ENCODE data around the gene MYRF. TPM values are rescaled to one million over a fixed set of nuclear protein-coding genes. Genes with fewer than 3 reads are reported as not detected.

MYRF gene
- total RNA-seq, 1 donor from 2014 or later, result 1.2 TPM

DNA sequence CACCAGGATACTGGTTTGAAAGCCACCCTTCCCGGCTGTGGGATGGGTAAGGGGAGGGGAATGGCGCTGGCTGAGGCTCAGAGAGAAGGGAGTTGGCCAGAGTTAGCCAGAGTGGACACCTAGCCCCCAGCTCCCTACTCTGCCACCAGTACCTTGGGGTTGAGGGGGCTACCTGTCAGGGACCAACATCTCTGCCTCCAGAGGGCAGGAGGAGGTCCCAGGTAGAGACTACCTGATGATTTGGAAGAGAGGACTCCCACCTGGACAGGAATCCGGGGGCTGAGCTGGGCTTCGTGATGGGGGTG is 3.7 kb downstream of the MYRF start:
- intact Hi-C loops (cut with micrococcal nuclease), result no loop called here

DNA sequence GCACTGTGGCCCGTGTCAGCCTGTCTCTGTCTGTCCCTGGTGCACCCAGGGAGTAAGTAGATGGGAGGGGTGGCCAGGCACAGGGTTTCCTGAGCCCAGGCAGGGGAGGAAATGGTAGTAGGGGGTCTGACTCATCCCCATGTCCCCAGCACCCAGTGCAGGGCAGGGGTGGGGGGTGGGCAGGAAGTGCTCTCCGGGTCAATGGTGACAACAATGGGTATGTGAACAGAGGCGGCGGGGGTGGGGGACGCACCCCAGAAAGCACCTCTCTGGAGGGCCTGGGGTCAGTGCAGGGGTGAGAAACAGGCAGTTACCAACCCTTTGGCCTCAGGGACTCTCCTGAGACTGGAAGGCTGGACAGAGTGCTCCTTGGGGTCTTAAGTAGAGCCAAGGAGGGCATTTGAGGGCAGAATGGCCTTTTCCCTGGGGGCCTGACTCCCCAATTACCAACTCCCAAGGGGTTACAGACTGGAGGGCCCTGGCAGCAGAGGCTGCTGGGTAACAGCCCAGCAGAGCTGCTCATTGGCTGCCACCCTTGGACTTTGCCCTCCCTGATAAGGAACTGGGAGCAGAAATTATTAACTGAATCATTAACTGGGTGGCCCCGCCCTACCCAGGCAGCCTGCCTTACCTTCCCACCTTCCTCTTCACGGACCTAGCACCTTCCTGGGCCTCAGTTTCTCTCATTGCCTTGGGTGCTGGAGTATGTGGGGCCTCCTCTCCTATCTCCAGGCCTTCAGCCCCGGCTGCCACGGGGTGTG is 4.2 kb downstream of the MYRF start:
- intact Hi-C loops (cut with micrococcal nuclease), result no loop called here

DNA sequence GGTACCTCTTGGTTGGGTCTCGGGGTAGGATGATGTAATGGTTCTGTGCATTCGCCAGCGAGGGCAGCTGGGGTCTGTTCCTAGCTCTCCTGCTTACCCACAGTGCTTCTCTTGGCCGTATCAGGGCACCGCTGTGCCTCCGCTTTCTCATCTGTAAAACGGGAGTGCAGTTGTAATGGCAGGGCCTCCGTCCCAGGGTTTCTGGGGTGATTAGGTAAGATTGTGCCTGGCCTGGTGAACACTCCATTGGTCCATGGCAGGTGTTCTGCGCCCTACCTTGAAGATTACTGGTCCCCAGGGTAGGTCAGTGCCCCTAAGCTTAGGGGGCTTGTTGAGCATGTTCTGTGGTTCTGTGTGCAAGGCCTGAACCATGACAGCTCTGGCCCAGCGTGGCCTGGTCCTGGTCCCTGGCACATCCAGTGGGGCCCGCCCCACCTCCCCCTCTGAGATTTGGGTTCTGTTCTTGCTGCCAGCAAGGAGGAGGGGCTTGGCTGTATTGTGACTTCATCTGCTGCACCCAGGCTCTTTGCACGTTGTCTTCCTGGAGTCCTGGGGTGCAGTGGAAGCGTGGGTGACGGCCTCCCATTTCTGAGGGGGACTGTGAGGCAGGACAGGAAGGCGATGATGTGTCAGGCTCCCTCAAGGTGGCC is 4.9 kb downstream of the MYRF start:
- intact Hi-C loops (cut with micrococcal nuclease), result no loop called here

DNA sequence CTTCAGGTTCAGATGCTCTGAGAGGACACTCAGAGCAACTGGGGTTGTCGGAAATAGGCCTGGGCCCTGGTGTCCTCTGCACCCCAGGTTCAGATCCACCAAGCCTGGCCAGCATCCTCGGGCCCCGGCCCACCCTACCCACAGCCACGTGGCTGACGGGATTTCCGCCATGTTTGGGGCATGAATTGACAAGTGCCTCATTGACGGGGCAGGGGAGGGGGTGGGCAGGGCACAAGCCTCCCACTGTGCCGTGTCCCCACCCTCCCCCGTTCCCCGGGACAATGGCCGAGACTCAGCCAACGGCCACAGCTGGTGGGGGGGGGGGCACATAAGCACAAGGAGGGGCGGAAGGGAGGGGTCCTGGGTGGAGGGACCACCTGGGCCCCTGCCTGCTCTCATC is 8.5 kb downstream of the MYRF start:
- intact Hi-C loops (cut with micrococcal nuclease), result no loop called here

DNA sequence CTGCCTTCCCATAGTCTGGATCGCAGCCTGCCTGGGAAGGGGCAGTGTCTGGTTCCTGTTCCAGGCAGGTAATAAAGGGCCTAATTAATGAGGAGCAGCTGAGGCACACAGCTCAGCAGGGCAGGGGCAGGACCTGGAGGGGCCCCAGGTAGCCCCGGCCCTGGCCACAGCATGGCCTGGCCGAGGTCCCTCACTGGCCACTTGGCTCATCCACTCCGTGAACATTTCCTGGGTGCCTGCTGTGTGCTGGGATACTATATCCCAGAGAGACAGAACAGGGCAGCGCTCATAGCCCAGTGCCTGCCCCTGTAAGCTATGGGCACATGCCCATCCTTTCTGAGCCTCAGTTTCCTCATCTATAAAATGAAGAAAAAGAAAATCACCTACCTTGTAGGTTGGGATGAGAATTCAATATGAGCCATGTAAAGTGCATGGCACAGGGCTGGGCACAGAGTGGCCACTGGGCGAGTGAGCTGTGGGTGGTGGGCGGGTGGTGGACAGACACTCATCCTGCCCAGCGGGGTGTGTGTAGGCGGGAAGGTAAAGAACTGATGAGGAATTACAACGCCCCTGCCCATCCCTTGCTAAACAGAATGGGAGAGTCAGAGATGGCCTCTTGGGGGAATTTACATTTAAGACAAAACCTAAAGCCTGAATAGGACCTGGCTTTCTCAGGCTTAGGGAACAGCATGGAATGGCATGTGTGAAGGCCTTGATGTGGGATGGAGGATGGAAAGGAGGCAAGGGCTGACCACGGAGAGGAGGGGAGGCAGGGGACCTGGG is 9.2 kb downstream of the MYRF start:
- intact Hi-C loops (cut with micrococcal nuclease), result no loop called here

DNA sequence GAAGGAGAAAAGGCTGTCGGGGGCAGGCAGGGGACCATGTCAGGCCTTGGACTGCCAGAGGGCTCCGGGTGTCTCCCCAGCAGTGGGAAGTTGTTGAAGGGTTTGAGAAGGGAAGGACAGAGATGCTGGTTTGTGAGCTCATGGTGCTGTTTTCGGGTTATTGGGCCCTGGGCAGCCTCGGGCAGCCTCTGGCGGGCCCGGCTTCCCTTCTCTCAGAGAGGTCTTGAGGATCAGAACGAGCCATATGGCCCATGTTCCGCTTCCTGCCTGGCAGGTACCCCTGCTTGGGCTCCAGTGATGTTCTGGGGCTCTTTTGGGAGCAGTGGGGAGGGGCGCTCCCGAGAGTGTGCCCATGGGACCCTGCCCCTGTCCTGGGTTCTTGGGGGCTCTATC is 9.8 kb downstream of the MYRF start:
- intact Hi-C loops (cut with micrococcal nuclease), result no loop called here

DNA sequence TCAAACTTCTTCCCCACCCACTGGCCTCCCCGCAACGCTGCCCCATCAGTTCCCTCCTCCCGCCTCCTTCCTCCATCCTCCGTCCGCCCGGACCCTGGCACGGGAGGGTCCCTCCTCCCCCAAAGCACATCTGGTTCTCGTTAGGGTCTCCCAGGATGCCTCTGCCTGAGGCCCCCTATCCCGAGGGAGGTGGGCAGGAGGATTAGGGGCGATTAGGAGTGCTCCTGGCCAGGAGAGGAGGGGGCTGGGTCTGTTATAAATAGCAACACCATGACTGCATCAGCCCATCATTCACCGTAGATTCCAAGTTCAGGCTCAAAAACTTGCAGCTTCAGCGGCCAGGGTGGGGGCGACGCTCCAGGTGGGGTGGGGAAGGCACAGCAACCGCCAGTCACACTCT is 10.4 kb downstream of the MYRF start:
- intact Hi-C loops (cut with micrococcal nuclease), result no loop called here

DNA sequence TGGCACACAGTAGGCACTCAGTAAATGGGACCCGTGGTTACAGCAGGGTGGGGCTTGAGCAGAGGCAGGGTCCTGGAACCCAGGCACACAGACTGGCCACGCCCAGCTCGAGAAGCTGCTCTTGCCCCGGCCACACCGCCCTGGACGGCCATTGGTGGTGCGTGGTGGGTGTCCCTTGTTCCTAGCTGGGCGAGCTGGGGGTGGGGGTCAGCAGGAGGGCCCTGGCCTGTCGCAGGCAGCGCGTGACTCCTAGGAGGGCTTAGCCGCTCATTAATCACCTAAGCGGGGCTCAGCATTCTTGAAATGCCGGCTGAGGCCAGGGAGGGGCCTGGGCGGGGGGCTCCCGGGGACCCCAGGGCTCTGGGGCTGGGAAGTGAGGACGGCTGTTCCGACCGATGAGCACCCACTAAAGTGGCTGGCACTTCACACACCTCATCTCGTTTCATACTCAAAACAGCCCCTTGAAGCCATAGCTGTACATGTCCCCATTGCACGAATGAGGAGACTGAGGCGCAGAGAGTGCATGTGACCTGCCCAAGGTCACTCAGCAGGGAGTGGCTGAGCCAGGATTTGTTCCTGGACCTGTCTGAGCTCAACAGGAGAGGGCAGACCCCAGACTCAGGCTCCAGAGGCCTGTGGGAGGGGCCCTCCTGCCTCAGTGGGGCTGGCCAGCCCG is 11.6 kb downstream of the MYRF start:
- intact Hi-C loops (cut with micrococcal nuclease), result no loop called here

DNA sequence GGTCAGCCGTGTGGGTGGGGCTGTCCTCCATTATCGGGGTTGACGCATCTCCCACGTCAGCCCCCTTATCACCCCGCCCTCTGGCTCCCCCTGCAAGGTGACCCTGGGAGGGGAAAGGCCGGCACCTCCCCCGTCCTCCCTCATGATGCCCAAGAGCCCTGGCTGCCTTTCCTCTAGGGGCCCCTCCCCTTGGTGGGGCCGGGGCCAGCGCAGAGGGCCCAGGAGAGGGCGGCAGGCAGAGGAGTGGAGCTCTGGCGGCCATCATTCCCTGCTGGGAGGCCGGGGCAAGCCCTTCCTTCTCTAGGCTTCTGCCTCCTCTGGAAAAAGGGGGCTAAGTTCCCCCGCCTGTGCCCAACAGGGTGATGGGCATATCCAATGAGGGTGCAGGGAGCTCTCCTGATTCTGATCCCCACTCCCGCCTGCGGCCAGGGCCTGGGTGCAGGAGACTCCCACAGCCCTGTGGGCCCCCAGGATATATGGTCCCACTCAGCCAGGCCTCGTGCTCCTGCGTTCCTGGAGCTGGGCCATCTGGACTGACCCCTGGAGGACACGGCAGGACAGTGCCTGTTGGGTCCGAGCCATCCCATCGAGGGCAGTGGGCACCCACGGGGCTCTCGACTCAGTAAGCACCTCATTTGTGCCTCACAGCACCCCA is 12.3 kb downstream of the MYRF start:
- intact Hi-C loops (cut with micrococcal nuclease), result no loop called here

DNA sequence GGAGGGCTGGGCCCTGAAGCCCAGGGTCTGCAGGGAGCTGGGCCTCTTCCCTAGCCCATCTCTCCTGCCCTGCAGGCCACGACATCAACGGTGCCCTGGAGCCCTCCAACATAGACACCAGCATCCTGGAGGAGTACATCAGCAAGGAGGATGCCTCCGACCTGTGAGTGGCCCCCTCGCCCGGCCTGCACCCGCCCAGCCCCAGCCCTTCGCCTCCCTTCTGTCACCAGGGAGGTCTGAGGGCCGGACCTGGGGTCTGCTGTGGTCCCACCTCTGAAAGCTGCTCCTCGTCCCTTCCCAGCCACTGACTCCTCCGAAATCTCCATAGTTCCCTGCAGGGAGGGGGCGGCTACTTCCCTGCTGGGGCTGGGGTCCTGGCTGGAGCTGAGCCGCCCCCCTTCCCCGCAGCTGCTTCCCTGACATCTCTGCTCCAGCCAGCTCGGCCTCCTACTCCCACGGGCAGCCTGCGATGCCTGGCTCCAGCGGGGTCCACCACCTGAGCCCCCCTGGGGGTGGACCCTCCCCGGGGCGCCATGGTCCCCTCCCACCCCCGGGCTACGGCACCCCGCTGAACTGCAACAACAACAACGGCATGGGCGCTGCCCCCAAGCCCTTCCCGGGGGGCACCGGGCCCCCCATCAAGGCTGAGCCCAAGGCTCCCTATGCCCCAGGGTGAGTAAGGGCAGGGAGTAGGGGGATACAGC is 13.3 kb downstream of the MYRF start:
- intact Hi-C loops (cut with micrococcal nuclease), result no loop called here

DNA sequence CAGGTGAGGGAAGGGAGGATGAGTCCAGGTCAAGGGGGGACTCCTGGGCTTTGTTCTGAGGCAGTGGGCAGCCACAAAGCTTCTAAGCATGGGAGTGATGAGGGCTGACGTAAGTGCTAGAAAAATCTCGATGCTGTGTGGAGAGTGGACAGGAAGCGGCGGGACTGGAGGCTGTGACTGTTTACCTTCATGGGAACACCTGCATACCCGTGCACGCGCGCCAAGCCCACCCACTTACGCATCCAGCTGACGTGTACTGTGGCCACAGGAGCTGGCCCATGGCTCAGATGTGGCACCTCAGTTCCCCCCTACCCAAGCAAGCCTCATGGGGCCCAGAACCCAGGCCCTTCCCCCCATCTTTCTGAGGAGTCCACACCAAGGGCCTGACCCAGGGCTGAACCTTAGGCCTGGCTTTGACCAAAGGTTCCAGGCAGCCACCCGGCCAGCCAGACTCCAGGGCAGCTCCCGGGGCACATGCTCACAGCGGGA is 14.0 kb downstream of the MYRF start:
- intact Hi-C loops (cut with micrococcal nuclease), result no loop called here

DNA sequence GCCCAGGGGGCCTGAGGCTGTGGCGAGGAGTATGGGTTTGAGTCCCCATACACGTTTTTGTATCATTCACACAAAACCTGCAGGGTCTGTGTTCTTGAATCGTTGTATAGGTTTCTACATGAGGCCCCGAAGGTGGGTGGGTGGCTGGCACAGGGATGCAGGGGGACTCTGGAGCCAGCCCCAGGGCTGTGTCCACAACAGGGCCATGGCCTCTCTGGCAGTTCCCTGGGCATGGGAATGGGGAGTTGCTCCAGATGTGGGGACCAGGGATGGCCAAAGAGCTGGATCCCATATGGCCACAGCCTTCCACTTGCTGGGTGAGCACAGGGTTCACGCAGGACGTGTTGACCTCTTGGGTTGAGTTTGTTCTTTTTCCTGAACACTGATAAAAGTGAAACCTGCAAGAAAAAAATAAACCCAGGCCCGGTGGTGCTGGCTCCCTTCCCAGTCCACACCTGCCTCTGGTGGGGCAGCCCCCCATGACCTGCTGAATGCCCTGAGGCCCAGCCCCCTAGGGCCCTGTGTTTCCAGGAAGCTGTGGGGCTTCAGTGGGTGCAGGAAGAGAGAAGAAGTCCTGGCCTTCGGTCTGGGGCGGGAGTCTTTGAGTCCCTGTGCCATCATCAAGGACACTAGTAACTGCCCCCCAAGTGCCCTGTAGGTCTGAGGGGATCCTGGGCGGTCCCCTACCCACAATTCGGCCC is 16.1 kb downstream of the MYRF start:
- intact Hi-C loops (cut with micrococcal nuclease), result no loop called here

DNA sequence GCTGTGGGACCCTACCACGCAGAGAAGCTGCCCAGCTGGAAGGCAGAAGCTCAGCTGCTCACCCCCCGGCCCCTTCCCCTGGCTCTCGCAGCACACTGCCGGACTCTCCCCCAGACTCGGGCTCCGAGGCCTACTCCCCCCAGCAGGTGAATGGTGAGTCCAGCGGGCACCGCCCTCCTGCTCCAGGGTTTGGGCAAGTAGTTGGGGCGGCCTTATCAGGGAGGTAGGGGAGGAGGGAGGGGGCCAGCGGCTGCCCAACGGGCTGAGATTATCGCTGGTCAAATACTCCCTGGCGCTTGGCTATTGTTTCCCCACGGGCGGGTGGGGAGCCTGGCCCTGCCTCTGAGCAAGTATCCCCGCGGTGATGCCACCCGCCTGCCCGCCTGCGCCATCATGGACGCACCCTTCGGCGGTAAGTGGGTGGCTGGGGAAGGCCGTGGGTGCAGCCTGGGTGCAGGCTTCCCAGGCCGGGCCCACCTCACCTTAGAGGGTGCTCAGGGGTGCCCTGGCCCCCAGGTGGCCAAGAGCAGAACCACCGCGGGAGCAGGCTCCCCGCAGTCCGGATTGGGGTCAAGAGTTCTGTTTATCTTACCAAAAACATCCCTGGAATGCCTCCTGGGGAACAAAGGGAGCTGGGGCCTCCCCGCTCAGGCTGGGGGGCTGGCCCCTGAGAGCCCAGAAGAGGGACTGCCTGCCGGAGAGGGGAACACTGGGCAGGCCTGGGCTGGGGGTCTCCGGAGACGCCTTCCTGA is 16.9 kb downstream of the MYRF start:
- intact Hi-C loops (cut with micrococcal nuclease), result no loop called here

DNA sequence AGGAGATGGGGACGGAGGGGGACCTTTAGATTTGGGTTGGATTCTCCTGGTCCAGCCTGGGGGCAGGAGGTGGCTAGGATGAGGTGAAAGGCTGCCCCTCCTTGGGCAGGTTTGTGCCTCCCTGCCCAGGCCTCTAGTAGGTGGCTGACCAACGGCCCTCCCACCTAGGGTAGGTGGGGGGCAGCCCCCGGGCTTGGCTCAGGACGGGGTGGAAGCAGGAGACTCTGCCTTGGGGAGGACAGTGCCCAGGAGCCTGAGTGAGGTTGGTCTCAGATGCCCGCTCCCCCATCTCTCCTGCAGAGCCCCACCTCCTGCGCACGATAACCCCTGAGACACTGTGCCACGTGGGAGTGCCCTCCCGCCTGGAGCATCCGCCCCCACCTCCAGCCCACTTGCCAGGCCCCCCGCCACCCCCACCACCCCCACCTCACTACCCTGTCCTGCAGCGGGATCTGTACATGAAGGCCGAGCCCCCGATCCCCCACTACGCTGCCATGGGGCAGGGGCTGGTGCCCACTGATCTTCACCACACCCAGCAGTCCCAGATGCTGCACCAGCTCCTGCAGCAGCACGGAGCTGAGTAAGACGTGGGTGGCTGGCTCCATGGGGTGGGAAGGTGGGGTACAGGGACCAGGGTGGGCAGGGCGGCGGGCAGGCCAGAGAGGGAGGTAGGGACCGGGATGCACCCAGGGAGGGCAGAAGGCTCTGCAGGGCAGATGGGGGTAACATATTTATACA is 17.7 kb downstream of the MYRF start:
- intact Hi-C loops (cut with micrococcal nuclease), result no loop called here

DNA sequence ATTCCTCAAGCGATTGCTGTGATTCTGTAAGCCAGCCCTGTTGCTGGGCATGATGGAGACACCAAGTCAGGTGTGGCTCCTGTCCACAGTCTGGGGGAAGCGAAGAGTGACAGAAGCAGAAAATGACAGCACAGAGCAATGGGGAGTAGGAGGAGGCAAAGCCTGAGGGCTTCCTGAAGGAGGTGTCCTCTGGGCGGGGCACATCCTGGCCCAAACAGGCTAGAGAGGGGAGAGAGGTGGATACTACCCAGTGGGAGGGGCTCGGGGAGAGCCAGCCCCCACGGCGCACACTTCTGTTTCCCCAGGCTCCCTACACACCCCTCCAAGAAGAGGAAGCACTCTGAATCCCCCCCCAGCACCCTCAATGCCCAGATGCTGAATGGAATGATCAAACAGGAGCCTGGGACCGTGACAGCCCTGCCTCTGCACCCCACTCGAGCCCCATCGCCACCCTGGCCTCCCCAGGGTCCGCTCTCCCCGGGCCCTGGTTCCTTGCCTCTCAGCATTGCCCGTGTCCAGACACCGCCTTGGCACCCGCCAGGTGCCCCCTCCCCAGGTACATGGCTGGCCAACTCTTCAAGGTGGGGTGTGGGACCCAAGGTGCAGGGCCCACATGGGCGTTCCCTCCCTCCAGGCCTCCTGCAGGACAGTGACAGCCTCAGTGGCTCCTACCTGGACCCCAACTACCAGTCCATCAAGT is 18.9 kb downstream of the MYRF start:
- intact Hi-C loops (cut with micrococcal nuclease), result no loop called here

DNA sequence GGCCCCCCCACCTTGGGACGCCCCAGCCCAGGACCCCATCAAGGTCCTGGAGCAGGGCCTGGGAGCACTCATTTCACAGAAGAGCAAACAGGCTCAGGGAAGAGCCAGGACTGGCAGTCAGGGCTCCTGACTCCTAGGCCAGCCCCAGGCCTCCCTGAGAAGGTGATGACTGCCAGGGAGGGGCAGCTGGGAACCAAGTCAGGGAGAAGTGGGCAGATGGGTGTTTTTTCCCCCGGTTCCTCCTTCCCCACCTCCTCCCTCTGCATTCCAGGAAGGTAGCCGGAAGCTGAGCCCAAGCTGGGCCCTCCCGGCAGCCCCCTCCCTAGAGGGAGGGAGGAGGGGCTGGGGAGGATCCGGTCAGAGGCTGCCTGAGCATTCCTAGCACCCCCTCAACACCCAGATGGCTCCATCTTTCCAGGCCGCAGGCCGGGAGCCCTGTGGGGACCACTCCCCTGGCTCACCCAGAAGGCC is 19.6 kb downstream of the MYRF start:
- intact Hi-C loops (cut with micrococcal nuclease), result no loop called here

DNA sequence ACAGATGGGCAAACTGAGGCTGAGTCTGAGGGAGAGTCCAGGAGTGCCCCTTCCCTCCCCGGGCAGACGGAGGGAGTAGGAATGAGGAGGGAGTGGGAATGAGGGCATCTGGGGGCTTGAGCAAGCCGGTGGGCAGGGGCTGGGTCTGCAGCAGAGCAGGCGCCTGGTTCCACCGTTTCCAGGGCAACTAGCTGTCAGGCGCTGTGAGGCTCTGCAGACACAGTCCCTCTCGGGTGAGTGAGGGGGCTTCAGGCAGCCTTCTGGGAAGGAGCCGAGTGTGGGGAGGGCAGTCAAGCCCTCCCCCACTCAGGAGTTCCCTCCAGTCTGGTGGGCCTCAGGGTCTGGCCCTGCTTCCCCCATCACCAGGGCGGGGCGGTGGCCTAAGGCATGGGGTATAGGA is 20.9 kb downstream of the MYRF start:
- intact Hi-C loops (cut with micrococcal nuclease), result no loop called here

DNA sequence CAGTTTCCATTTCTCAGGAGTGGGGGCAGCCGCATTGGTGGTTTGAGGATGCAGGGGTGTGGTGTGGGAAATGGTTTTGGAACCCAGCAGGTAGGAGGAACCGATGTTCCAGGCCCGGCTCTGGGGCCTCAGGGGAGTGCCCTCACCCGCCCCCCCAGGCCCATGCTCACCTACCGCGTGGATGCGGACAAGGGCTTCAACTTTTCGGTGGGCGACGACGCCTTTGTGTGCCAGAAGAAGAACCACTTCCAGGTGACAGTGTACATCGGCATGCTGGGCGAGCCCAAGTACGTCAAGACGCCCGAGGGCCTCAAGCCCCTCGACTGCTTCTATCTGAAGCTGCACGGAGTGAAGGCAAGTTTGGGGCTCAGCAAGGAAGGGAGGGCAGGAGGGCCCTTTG is 21.4 kb downstream of the MYRF start:
- intact Hi-C loops (cut with micrococcal nuclease), result no loop called here

All from T-helper 2 cell treated with Interferon-gamma antibody and Interleukin-4, amounts not matched to agents 100 ng/mL and 5 ng/mL, for 36 hours (primary cell).